Measurements from ENCODE around the gene ARHGEF12.

Gene ARHGEF12

GRCh38 chr11:120383518-120384155 lies 47.4 kb downstream of the ARHGEF12 start:
- no peak for DNase-seq (ENCODE audit: low read depth)
- H3K4me3 ChIP-seq (ENCODE audit: control insufficient read depth, low read depth, low read length): no peak overlapping the region
- TF ChIP-seq, protein P1, sequence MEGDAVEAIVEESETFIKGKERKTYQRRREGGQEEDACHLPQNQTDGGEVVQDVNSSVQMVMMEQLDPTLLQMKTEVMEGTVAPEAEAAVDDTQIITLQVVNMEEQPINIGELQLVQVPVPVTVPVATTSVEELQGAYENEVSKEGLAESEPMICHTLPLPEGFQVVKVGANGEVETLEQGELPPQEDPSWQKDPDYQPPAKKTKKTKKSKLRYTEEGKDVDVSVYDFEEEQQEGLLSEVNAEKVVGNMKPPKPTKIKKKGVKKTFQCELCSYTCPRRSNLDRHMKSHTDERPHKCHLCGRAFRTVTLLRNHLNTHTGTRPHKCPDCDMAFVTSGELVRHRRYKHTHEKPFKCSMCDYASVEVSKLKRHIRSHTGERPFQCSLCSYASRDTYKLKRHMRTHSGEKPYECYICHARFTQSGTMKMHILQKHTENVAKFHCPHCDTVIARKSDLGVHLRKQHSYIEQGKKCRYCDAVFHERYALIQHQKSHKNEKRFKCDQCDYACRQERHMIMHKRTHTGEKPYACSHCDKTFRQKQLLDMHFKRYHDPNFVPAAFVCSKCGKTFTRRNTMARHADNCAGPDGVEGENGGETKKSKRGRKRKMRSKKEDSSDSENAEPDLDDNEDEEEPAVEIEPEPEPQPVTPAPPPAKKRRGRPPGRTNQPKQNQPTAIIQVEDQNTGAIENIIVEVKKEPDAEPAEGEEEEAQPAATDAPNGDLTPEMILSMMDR (conservative IDR thresholded peaks at IDR 0.05; ENCODE audit: control insufficient read depth, insufficient read depth, low read depth, low read length): no peak

DNA sequence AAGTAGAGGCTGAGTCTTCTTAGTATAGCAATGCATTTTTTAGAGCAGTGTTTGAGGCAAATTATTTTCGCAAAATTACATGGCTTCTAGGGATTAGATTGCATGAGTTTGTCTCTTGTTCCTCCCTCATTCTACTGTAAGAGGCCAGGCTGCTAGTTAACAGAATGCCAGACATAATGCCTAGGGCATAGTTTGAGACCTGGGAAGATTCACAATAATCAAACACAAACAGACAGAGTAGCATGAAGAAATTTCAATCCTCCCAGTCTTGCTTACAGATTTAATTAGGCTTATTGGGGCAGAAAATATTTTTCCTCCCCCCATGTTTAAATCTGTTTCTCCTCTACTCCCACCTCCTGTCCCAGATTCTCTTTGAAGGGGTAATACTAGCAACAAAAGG lies 48.3 kb downstream of the ARHGEF12 start:
- no peak for DNase-seq (ENCODE audit: low read depth)
- TF ChIP-seq, protein P1 (conservative IDR thresholded peaks at IDR 0.05; ENCODE audit: control insufficient read depth, insufficient read depth, low read depth, low read length): no peak
- no peak overlapping the region for H3K4me3 ChIP-seq (ENCODE audit: control insufficient read depth, low read depth, low read length)

GRCh38 chr11:120385110-120385509 lies 48.9 kb downstream of the ARHGEF12 start:
- TF ChIP-seq, protein P1 (conservative IDR thresholded peaks at IDR 0.05; ENCODE audit: control insufficient read depth, insufficient read depth, low read depth, low read length): no peak
- H3K4me3 ChIP-seq (ENCODE audit: control insufficient read depth, low read depth, low read length): no peak overlapping the region
- no peak for DNase-seq (ENCODE audit: low read depth)

DNA sequence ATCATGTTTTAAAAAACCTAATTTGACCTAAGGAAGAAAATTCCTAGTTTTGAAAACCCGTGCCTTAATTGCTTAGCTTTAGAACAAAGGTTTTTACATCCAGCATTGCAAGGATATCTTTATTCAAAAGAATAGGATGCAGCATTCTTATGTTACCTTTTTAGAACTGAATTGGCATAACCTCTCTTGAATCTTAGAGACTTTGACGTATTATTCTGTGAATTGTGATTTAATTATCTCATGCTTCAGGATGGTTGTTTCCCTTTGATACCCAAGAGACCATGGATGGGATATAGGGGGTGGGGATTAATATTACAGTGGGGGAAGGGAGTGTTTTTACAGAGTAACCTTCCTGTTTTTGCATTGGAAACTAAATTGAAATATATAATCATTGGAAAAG lies 49.4 kb downstream of the ARHGEF12 start:
- DNase-seq (ENCODE audit: low read depth): no peak
- TF ChIP-seq, protein P1 (conservative IDR thresholded peaks at IDR 0.05; ENCODE audit: control insufficient read depth, insufficient read depth, low read depth, low read length): no peak
- H3K4me3 ChIP-seq (ENCODE audit: control insufficient read depth, low read depth, low read length): no peak overlapping the region

DNA sequence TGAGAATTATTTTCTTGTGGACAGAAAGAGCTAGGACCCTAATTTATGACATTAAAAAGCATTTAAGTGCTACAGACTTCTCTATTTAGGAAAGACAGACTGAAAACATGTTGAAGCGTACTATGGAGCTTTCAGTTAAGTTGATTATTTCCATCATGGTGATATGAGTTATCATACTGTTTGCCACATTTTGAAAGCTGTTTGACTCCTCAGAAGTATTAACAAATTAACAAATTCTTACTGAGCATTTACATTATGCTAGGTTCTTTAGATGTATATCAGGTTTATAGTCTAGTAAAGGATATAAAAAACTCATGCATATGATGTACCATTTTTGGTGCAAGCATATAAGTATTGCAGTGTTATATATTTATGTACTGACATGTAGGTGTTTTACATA lies 50.1 kb downstream of the ARHGEF12 start:
- TF ChIP-seq, protein P1 (conservative IDR thresholded peaks at IDR 0.05; ENCODE audit: control insufficient read depth, insufficient read depth, low read depth, low read length): no peak
- H3K4me3 ChIP-seq (ENCODE audit: control insufficient read depth, low read depth, low read length): no peak overlapping the region
- no peak for DNase-seq (ENCODE audit: low read depth)

- no peak for DNase-seq (ENCODE audit: low read depth)
- TF ChIP-seq, protein P1 (conservative IDR thresholded peaks at IDR 0.05; ENCODE audit: control insufficient read depth, insufficient read depth, low read depth, low read length): no peak
- no peak overlapping the region for H3K4me3 ChIP-seq (ENCODE audit: control insufficient read depth, low read depth, low read length)
These were observed 50.7 kb downstream of the ARHGEF12 start for GRCh38 chr11:120386774-120387371.

Measured in fibroblast of mammary gland (primary cell).